K562 (cell line): ENCODE results near the gene JPT1. TPM values are rescaled to one million over a fixed set of nuclear protein-coding genes. Genes with fewer than 3 reads are reported as not detected.

Experiments used
- ARID2 ChIP-seq: fragments of 450-650 bp; IDR thresholded peaks from 2 replicates; pipeline ENCODE4 v1.6.1; 2017; ENCODE audit warnings: antibody characterized with exemption, mild to moderate bottlenecking
- ASH1L ChIP-seq: fragments of 450-650 bp; IDR thresholded peaks from 2 replicates; pipeline ENCODE4 v1.6.1; 2018; ENCODE audit warnings: borderline replicate concordance, mild to moderate bottlenecking, low read depth; ENCODE audit not compliant: partially characterized antibody
- EZH2 ChIP-seq: IDR thresholded peaks from 2 replicates; pipeline ENCODE4 v1.6.1; 2012; ENCODE audit warnings: low read depth, mild to moderate bottlenecking, inconsistent platforms, low read length, borderline replicate concordance
- FOXJ2 ChIP-seq: fragments of 200-800 bp; sonication (Bioruptor generic); IDR thresholded peaks from 2 replicates; pipeline ENCODE4 v1.6.1; 2016; ENCODE audit warnings: missing genetic modification characterization, missing compliant biosample characterization
- HNRNPK ChIP-seq: fragments of 200-400 bp; formaldehyde crosslinking; IDR thresholded peaks from one replicate; pipeline ENCODE4 v1.6.1; 2018; ENCODE audit warnings: mild to moderate bottlenecking, low read depth, low read length; ENCODE audit not compliant: poor library complexity, severe bottlenecking
- MCM2 ChIP-seq: fragments of 450-650 bp; IDR thresholded peaks from 2 replicates; pipeline ENCODE4 v1.6.1; 2017; ENCODE audit warnings: low read depth, mild to moderate bottlenecking
- MEF2A ChIP-seq: IDR thresholded peaks from 2 replicates; pipeline ENCODE4 v1.6.1; 2011; ENCODE audit warnings: low read depth, mild to moderate bottlenecking, low read length, moderate library complexity; ENCODE audit not compliant: control insufficient read depth
- MYC ChIP-seq, 2 experiments: fragments of 250-450 bp in 1 of 2; sonication (Bioruptor Pico) in 1 of 2; IDR thresholded peaks; 2 replicates each; pipeline versions ENCODE4 v1.5.1 to v1.6.1; 2012 to 2021; ENCODE audit warnings: low read depth in 2 of 2, borderline replicate concordance in 1 of 2, improper control_type of control experiment in 1 of 2, low read length in 1 of 2, mild to moderate bottlenecking in 1 of 2, moderate library complexity in 1 of 2
- NFIX ChIP-seq: fragments of 250-450 bp; sonication (Bioruptor Pico); IDR thresholded peaks from 2 replicates; pipeline ENCODE4 v1.4.0; 2020; ENCODE audit warnings: low read depth, mild to moderate bottlenecking, moderate library complexity
- NUFIP1 ChIP-seq: fragments of 450-650 bp; IDR thresholded peaks from 2 replicates; pipeline ENCODE4 v1.6.1; 2018; ENCODE audit not compliant: partially characterized antibody
- PHB ChIP-seq: fragments of 250-450 bp; sonication (Bioruptor Pico); IDR thresholded peaks from 2 replicates; pipeline ENCODE4 v1.5.0; 2021
- POLR2G ChIP-seq: fragments of 200-400 bp; formaldehyde crosslinking; IDR thresholded peaks from 2 replicates; pipeline ENCODE4 v1.6.1; 2017; ENCODE audit warnings: low read depth, mild to moderate bottlenecking, antibody characterized with exemption, low read length, moderate library complexity
- PTBP1 ChIP-seq: fragments of 200-400 bp; formaldehyde crosslinking; IDR thresholded peaks from 2 replicates; pipeline ENCODE4 v1.6.1; 2017; ENCODE audit warnings: low read depth, low read length
- PURB ChIP-seq: sonication (generic); formaldehyde crosslinking; IDR thresholded peaks from 2 replicates; pipeline ENCODE4 v1.9.0; 2021; ENCODE audit warnings: low read depth, mild to moderate bottlenecking, missing genetic modification reagents
- RBBP5 ChIP-seq: fragments of 200-600 bp; sonication (generic); IDR thresholded peaks from 2 replicates; pipeline ENCODE4 v1.6.1; 2012; ENCODE audit warnings: borderline replicate concordance, mild to moderate bottlenecking, low read length, control low read depth, inconsistent platforms; ENCODE audit not compliant: insufficient read depth, poor library complexity, severe bottlenecking
- TAL1 ChIP-seq: fragments of 450-650 bp; IDR thresholded peaks from 2 replicates; pipeline ENCODE4 v1.6.1; 2016; ENCODE audit warnings: mild to moderate bottlenecking
- ZNF124 ChIP-seq: sonication (generic); formaldehyde crosslinking; IDR thresholded peaks from 2 replicates; pipeline ENCODE4 v1.8.1; 2022; ENCODE audit warnings: missing genetic modification reagents
- ZNF24 ChIP-seq: fragments of 450-650 bp; IDR thresholded peaks from 2 replicates; pipeline ENCODE4 v1.6.1; 2016
- ZNF778 ChIP-seq: fragments of 450-650 bp; formaldehyde crosslinking; IDR thresholded peaks from 2 replicates; pipeline ENCODE4 v1.4.0; 2020; ENCODE audit warnings: mild to moderate bottlenecking, moderate library complexity
- polyA plus RNA-seq, 8 experiments: library from polyadenylated mRNA; depleted of rRNA in 4 of 8; stranded (reverse) in 5 of 8; unstranded in 3 of 8; fragments of >200 nt; fragmentation: Nextera tagmentation in 2 of 8; fragmentation: Illumina TruSeq in 1 of 8; extraction: Ambion mirVana in 2 of 8; extraction: Trizol in 1 of 8; gene quantifications; 2 replicates each; pipeline versions ENCODE4 v1.2.1 to v1.2.3, GENCODE V29; 2011 to 2014; ENCODE audit warnings: inconsistent platforms in 1 of 8, missing spikeins in 1 of 8
- total RNA-seq, 7 experiments: library from RNA; depleted of rRNA in 6 of 7; stranded (reverse); fragments of >200 nt in 6 of 7; fragmentation: Illumina TruSeq in 2 of 7; extraction: Trizol in 2 of 7; gene quantifications; 2 replicates each; pipeline versions ENCODE4 v1.2.1 to v1.2.3, GENCODE V29; 2011 to 2021; ENCODE audit warnings: low replicate concordance in 1 of 7
- TF ChIP-seq, protein P1 (sequence below): fragments of 200-800 bp; sonication (Bioruptor generic); IDR thresholded peaks from 2 replicates; pipeline ENCODE4 v1.6.1; 2017; ENCODE audit warnings: missing genetic modification characterization, missing compliant biosample characterization
- TF ChIP-seq, protein P2 (sequence below): fragments of 250-450 bp; sonication (Bioruptor Pico); IDR thresholded peaks from 2 replicates; pipeline ENCODE4 v1.8.0; 2022; ENCODE audit warnings: moderate library complexity, mild to moderate bottlenecking, inconsistent platforms
- TF ChIP-seq, protein P3 (sequence below): IDR thresholded peaks from 2 replicates; pipeline ENCODE4 v1.6.1; 2016; ENCODE audit warnings: missing genetic modification characterization, missing compliant biosample characterization
- TF ChIP-seq, protein P4 (sequence below): fragments of 450-650 bp; formaldehyde crosslinking; IDR thresholded peaks from 2 replicates; pipeline ENCODE4 v1.4.0; 2020; ENCODE audit warnings: mild to moderate bottlenecking

JPT1 gene
- total and polyA plus RNA-seq, 9 of the 15 experiments (the other 6 are each of a cell fraction or from before 2014, with no cell fraction given) = 56.7 to 292 (median 144) TPM

DNA sequence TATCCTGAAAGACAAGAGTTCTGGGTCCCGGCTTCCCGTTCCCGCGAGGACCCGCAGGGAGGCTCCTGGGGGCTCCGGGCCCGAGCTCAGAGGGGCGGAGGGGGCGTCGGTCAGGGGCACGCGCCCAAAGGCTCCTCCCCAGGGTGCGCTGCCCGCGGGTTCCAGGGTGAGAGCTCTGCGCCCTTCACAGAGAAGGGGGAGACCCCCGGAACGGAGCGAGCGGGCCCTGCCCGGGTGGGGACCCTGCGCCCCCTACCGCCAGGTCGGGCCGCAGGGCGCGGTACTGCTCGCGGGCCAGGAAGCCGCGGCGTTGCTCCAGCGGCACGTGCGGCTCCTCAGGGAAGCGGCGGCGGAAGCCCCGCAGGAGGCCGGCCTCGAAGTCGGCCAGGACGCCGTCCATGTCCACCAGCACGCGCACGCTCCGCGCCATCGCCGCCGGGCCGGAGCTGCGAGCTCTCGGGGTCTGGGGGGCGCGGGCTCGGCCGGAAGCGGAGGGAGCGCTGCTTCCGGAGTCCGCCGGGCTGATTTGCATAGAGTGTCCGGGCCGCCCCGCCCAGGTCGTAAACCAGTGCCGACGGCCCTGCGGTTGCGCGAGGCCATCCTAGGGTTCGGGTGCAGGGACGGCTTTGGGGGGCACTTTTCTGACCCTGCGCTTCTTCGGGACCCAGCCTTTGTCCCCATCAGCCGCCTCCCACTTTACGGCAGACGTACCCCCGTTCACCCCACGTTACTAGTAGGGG, 22.9 kb downstream of the JPT1 start, which contains the start of gene NT5C (continued):
- no peak for TF ChIP-seq PTBP1
- TF ChIP-seq FOXJ2 (tag) = no peak
- TF ChIP-seq ZNF124 = no peak
- TF ChIP-seq TAL1 = no peak
- no peak for TF ChIP-seq ASH1L
- TF ChIP-seq, protein P1, sequence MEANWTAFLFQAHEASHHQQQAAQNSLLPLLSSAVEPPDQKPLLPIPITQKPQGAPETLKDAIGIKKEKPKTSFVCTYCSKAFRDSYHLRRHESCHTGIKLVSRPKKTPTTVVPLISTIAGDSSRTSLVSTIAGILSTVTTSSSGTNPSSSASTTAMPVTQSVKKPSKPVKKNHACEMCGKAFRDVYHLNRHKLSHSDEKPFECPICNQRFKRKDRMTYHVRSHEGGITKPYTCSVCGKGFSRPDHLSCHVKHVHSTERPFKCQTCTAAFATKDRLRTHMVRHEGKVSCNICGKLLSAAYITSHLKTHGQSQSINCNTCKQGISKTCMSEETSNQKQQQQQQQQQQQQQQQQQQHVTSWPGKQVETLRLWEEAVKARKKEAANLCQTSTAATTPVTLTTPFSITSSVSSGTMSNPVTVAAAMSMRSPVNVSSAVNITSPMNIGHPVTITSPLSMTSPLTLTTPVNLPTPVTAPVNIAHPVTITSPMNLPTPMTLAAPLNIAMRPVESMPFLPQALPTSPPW (CRISPR knock-in tag) = peak; percentile 75
- no peak for TF ChIP-seq NFIX (CRISPR knock-in tag)
- no peak for TF ChIP-seq PURB (CRISPR knock-in tag)
- peak; percentile 97 for TF ChIP-seq MYC (IDR thresholded peaks at IDR 0.05; ENCODE audit: low read depth, low read length)
- TF ChIP-seq MYC (CRISPR knock-in tag; IDR thresholded peaks at IDR 0.05; ENCODE audit: borderline replicate concordance, low read depth) = no peak
- TF ChIP-seq ARID2 = 0 out of 2 replicates have a peak, but pooled peaks have one; percentile 48
- peak; percentile 94 for TF ChIP-seq POLR2G
- no peak for TF ChIP-seq HNRNPK
- no peak for TF ChIP-seq EZH2
- TF ChIP-seq MEF2A = no peak
- TF ChIP-seq, protein P2, sequence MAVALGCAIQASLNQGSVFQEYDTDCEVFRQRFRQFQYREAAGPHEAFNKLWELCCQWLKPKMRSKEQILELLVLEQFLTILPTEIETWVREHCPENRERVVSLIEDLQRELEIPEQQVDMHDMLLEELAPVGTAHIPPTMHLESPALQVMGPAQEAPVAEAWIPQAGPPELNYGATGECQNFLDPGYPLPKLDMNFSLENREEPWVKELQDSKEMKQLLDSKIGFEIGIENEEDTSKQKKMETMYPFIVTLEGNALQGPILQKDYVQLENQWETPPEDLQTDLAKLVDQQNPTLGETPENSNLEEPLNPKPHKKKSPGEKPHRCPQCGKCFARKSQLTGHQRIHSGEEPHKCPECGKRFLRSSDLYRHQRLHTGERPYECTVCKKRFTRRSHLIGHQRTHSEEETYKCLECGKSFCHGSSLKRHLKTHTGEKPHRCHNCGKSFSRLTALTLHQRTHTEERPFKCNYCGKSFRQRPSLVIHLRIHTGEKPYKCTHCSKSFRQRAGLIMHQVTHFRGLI (CRISPR knock-in tag) = no peak
- peak; percentile 44; the same call in 1 of the 2 replicates for TF ChIP-seq ZNF24
- peak; percentile 92 for TF ChIP-seq RBBP5
- TF ChIP-seq PHB (CRISPR knock-in tag) = no peak
- TF ChIP-seq, protein P3, sequence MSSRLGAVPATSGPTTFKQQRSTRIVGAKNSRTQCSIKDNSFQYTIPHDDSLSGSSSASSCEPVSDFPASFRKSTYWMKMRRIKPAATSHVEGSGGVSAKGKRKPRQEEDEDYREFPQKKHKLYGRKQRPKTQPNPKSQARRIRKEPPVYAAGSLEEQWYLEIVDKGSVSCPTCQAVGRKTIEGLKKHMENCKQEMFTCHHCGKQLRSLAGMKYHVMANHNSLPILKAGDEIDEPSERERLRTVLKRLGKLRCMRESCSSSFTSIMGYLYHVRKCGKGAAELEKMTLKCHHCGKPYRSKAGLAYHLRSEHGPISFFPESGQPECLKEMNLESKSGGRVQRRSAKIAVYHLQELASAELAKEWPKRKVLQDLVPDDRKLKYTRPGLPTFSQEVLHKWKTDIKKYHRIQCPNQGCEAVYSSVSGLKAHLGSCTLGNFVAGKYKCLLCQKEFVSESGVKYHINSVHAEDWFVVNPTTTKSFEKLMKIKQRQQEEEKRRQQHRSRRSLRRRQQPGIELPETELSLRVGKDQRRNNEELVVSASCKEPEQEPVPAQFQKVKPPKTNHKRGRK (tag) = no peak
- TF ChIP-seq, protein P4, sequence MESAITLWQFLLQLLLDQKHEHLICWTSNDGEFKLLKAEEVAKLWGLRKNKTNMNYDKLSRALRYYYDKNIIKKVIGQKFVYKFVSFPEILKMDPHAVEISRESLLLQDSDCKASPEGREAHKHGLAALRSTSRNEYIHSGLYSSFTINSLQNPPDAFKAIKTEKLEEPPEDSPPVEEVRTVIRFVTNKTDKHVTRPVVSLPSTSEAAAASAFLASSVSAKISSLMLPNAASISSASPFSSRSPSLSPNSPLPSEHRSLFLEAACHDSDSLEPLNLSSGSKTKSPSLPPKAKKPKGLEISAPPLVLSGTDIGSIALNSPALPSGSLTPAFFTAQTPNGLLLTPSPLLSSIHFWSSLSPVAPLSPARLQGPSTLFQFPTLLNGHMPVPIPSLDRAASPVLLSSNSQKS (CRISPR knock-in tag) = no peak
- TF ChIP-seq ZNF778 (CRISPR knock-in tag) = no peak
- TF ChIP-seq MCM2 = no peak
- no peak for TF ChIP-seq NUFIP1
